ENCODE results near the gene DRC7. TPM values are rescaled to one million over a fixed set of nuclear protein-coding genes. Genes with fewer than 3 reads are reported as not detected.

DRC7 gene
- total RNA-seq, 1 experiment from 2014 or later: 0.72 TPM

- Histone ChIP-seq H2BK12ac (ENCODE audit: insufficient read length, low read depth, low read length) (no peak overlapping the region), H3K23ac (ENCODE audit: insufficient read length, low read depth, low read length) (no peak overlapping the region), H4K5ac (ENCODE audit: insufficient read length, low read depth, low read length) (no peak overlapping the region), H2BK15ac (ENCODE audit: low read depth, low read length) (no peak overlapping the region), H3T11ph (ENCODE audit: low read length) (no peak overlapping the region), H2BK20ac (ENCODE audit: low read depth, low read length, poor library complexity, severe bottlenecking) (no peak overlapping the region), H4K8ac (replicated peaks; ENCODE audit: insufficient read length, low read depth, low read length) (no peak overlapping the region), H3K56ac (ENCODE audit: insufficient read length, low read depth, low read length) (no peak overlapping the region), H3K23me2 (ENCODE audit: insufficient read length, low read depth, low read length, poor library complexity, severe bottlenecking) (no peaks in the 10 kb centered on the region), H2AK5ac (ENCODE audit: insufficient read length, low read length) (no peak overlapping the region), H2BK120ac (ENCODE audit: low read depth, low read length, poor library complexity, severe bottlenecking) (no peak overlapping the region), H3K9me3 (ENCODE audit: control insufficient read depth, low read depth, low read length) (no peaks in the 10 kb centered on the region), H2AFZ (ENCODE audit: low read length) (no peak overlapping the region), H3K4me2 (ENCODE audit: insufficient read depth, insufficient read length, low read length) (no peak overlapping the region), H4K91ac (ENCODE audit: insufficient read length, low read depth, low read length) (no peak overlapping the region), H4K20me1 (ENCODE audit: control insufficient read depth, insufficient read depth, insufficient read length) (peaks cover 3% of the 10 kb centered on the region), H3K27me3 (ENCODE audit: insufficient read depth, low read length) (no peaks in the 10 kb centered on the region), H3K79me1 (ENCODE audit: insufficient read depth, low read depth, low read length, poor library complexity, severe bottlenecking) (no peaks in the 10 kb centered on the region), H3K4ac (ENCODE audit: low read depth, low read length) (no peak overlapping the region), H2BK5ac (ENCODE audit: insufficient read length, low read length) (no peak overlapping the region), H3K9ac (ENCODE audit: extremely low read depth, insufficient read length, low read length) (no peak overlapping the region), H3K79me2 (ENCODE audit: insufficient read depth, low read length) (no peaks in the 10 kb centered on the region), H3K4me1 (ENCODE audit: insufficient read depth, low read length) (no peaks in the 10 kb centered on the region), H3K27ac (ENCODE audit: insufficient read length, low read depth, low read length) (no peak overlapping the region), H3K18ac (ENCODE audit: insufficient read length, low read depth, low read length) (no peak overlapping the region), H3K14ac (ENCODE audit: insufficient read depth, low read length) (no peak overlapping the region)
- Mint-ChIP-seq H3K4me1 (no peaks in the 10 kb centered on the region), H3K36me3 (ENCODE audit: insufficient read depth in 1 of 3, low read depth in 3 of 3) (peaks cover 5% of the 10 kb centered on the region in 3 experiments; a peak in 3 of 7 replicates), H3K27ac (peak overlapping the region in 2 of 3 experiments; percentile 0 to 37; a peak in 1 of 7 replicates), H3K4me3 (no peak overlapping the region), H3K9me3 (no peaks in the 10 kb centered on the region), H3K27me3 (ENCODE audit: low read depth) (no peaks in the 10 kb centered on the region; the same call in 1 of the 2 replicates)
- WGBS (ENCODE audit: extremely low coverage, insufficient read length, low lambda C conversion rate): no CpG with 5 or more reads among the region's 7 CpGs
- DNase-seq: no peak
- no peak for TF ChIP-seq CTCF (conservative IDR thresholded peaks at IDR 0.05)
Measured at GRCh38 chr16:57744642-57744903, 50.0 kb downstream of the DRC7 start.
